Fibroblast of skin of back (primary cell): ENCODE measurements around the gene FETUB. TPM values are rescaled to one million over a fixed set of nuclear protein-coding genes. Genes with fewer than 3 reads are reported as not detected.

Experiments
- DNase-seq: peaks from one replicate; pipeline ENCODE4 v3.0.0-alpha.2; 2013
- polyA plus RNA-seq, 2 experiments: library from polyadenylated mRNA; unstranded; fragments of 120-200 nt; gene quantifications; one replicate each; pipeline ENCODE4 v1.2.1, GENCODE V29; 2013; ENCODE audit not compliant: insufficient read length in 2 of 2

FETUB gene
- polyA plus RNA-seq (2013, experiment 1 of 2; ENCODE audit: insufficient read length) = not detected
- polyA plus RNA-seq (2013, experiment 2 of 2; ENCODE audit: insufficient read length) = not detected

GRCh38 chr3:186639778-186640472 is at the start of gene FETUB:
Gene FETUB (plus strand): TSS chr3:186640399. CDS start chr3:186640461, 62 bp downstream.
- DNase-seq = no peak

GRCh38 chr3:186590580-186591295 is 49.5 kb upstream of the FETUB start:
- no peak for DNase-seq

DNA sequence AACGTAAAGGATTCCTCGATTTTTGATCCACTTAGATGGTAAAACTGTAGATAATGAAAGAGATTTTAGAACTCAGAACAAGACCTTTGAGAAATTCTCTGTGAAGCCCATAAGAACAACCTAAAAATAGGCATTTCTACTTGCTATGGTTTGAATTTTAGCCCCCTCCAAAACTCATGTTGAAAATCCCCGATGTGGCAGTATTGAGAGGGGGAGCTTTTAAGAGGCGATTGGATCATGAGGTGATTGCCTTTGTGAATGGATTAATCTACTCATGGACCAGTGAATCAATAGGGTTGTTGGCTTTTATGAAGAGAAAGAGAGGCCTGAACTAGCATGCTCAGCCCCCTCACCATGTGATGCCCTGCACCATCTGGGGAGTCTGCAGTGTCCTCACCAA is 47.5 kb upstream of the FETUB start:
- DNase-seq = no peak

GRCh38 chr3:186593862-186594261 is 46.3 kb upstream of the FETUB start:
- DNase-seq = no peak

DNA sequence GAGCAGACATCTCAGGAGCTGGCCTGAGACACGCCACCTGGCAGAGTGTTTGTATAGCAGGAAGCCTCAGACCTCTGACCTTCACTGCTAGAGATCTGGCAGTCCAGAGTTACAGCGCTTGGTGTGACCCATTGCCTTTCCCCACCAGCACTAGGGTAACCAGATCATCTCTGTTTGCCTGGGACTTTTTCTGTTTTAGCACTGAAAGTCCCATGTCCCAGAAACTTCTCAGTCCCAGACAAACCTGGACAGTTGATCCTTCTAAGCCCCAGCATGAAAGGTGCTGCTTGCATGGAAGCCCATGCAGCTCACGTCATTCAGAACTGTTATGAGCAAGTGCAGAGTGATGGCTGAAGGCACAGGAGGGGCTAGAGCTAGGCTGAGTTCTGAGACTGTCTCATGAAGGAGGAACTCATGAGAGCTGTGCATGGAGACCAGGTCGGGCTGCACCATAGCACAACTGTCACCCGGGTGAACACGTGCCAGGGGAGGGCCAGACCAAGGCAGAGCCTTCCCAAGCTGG is 45.5 kb upstream of the FETUB start:
- DNase-seq = no peak

DNA sequence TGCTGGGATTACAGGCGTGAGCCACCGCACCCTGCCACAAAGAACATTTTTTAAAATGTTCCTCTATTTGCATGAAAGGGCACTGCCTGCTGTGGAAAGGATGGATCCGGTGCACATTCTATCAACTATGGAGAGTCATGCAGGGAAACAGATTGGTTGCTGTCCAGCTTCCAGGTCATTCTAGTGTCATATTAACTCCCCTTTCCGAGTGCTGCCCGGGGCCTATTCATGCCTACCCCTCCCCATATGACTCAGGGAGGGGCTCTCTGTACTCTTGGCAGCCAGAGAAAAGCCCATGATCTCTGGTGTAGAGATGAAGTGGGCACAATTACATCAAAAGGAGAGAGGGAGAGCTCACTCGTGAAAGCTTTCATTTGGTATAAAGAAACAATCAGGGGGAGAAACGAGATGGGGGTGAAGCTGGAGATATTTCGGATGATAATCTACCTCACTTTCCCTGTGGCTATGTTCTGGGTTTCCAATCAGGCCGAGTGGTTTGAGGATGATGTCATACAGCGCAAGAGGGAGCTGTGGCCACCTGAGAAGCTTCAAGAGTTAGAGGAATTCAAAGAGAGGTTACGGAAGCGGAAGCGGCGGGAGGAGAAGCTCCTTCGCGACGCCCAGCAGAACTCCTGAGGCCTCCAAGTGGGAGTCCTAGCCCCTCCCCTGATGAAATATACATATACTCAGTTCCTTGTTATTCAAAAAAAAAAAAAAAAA is 43.5 kb upstream of the FETUB start:
- DNase-seq = no peak

GRCh38 chr3:186598108-186598784 is 42.0 kb upstream of the FETUB start:
- peak; percentile 28 for DNase-seq

- no peak for DNase-seq
Observed at GRCh38 chr3:186598794-186599141, 41.4 kb upstream of the FETUB start.

DNA sequence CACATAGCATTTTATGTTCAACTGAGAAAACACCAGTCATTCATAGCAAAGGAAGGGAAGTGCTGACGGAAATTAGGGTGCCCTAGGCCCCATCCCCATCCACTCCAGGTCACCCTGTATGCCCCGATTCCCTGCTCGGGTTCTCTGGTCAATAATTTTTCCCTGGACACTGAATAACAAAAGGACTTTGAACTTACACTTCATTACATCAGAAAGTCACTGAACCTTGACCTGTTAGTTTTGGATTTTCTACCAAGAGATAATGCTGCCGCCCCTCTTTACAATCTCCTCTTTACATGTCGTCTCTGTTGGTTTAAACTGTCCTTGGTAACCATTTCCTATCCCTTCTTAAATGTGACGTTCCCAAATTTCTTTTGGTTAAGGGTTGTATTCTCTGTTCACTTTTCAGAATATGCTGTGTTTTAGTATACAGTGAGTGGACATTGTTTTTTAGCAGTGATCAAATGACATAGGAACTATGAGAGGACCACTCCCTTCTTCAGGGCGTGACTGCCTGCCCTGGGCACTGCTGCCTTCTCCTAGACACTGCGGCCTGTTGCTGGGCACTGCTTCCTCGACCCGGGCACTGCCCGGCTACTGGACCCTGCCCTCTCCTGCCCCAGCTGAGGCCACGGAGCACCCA is 40.9 kb upstream of the FETUB start:
- DNase-seq = no peak

DNA sequence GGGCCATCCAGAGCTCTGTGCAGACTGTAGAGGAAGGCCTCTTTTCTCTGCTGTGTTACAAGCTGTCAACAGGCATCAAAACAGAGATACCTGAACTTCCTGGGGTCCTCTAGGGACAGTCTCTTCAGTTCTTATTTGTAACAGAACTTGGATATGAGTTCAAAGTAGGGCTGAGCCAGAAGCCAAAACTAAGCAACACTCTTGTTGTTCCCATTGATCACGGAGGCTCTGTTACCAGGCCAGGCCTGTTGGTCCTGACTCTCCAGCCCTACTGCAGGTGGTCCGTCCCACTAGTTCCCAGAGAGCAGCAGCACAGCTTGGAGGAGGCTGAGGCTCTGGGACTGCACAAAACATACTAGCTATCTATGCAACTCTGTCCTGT is 40.4 kb upstream of the FETUB start:
- DNase-seq = no peak

- no peak for DNase-seq
Observed at GRCh38 chr3:186600896-186601295, 39.3 kb upstream of the FETUB start.

DNA sequence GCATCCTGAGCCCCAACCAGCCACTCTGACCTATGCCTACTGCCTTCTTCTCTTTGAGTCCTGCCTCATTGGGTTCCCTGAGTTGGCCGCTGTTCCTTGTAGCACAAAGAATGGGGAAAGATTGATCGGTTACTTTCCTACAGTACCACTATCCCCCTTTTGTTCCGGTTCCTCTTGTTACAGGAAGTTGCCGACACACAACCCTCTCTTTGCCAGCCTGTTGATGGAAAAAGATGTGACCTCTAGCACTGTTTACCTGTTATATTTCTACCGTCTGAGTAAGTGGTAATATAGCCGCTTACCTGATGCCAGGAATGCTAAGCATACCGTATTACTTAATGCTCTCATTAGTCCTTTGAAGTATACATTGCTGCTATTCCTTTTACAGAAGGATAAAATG is 37.0 kb upstream of the FETUB start:
- no peak for DNase-seq

- DNase-seq = no peak
Observed at GRCh38 chr3:186605078-186605477, 35.1 kb upstream of the FETUB start.

DNA sequence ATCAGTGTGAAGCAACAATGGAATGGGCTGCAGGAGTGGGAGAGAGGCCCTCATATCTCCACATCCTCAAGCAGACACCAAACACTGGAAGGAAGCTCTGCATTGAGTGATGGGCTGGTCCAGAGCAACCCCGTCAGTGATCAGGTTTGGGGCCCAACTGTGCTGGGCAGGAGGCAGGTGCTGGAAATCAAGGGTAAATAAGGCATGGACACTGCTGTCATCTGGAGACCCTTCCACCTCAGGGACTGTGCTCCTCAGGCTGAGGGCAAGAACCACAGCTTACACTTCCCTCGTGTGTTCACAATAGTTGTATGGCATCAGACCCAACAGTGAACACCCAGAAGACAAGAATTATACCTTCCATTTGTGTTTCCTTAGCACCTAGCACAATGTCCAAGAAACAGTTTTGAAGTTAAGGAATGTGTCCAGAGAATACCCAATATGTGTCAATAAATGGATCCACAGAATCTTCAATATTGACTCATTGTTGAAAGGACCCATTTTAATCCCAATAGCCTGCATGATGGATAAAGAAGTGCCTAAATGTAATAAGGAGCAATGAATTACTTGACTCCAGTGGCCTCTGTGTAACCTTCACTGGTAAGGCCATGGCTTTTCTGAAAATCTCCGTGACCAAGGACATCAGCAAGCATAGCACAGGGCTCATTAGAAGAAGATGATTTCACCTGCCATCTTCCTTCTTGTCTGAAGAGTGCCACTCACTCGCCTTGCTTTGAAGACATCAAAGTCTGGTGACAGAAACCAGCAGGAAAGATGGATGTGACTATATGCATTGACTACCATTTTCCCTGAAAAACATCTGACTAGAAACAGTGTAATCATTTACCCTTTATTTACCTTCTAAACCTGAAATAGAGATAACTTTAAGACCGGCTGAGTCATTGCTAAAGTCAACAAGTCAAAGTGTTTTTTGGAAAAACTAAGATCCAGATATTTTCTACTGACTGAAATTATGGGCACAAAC is 34.3 kb upstream of the FETUB start:
- no peak for DNase-seq

DNA sequence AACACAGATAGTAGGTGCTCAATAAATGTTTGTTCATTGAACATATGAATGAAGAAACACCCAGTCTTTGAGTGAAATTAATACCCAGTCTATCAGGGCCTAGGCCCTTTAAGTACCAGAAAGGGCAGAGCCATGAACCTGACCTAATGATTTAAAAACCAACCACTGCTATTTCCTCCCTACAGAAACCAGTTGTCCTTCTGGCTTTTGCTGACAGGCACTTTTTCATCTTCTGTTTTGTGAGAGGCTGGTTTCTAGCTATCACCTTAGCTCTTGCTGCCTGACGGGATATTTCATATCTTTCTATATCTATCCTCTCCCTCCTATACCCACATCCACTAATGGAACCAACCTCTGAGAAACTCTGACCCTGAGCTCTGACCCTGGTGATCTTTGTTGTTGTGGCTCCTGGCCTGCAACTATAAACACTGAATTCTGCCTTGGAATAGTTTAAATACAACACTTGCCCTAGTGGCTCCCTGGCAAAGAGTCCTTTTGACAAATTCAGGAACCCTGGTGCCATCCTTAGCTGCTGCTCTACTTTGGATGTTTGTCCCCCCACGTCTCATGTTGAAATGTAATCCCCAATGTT is 31.5 kb upstream of the FETUB start:
- no peak for DNase-seq

DNA sequence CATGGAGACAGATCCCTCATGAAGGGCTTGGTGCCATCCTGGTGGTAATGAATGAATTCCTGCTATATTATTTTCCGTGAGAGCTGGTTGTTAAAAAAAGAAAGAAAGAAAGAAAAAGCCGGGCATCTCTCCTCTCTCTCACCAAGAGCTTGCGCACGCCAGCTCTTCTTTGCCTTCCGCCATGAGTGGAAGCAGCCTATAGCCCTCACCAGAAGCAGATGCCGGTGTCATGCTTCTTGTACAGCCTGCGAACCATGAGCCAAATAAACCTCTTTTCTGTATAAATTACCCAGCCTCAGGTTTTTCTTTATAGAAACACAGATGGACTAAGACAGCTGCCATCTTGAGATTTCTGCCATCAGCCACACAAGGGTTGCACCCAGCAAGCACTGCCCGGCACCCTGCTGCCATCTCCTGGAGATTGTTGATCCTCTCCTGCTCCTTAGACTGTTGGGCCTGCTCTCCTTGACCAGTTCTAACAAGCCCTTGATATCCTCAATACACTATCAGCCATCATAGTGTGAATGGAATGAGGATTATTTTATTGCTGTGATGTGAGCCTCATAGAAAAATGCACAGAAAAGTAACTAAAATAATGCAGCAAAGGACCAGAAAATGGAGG is 30.8 kb upstream of the FETUB start:
- no peak for DNase-seq

DNA sequence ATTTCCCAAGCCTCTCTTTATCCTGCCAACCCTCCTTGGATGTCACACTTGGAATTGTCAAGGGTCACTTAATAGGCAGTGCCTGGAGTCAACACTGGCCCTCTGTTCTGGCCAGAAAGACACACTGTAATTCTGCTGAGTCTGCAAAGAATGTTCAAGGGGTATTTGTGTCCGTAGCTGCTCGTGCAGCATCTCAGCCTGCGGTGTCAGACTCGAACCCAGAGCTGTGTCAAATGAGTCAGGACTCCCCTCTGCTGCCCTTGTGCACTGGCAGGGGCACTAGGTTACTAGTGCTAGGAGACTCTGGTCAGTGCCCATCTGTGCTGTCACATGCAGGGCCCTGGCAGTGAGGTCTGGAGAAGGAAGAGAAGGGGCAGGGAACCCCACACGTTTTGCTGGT is 28.1 kb upstream of the FETUB start:
- no peak for DNase-seq

DNA sequence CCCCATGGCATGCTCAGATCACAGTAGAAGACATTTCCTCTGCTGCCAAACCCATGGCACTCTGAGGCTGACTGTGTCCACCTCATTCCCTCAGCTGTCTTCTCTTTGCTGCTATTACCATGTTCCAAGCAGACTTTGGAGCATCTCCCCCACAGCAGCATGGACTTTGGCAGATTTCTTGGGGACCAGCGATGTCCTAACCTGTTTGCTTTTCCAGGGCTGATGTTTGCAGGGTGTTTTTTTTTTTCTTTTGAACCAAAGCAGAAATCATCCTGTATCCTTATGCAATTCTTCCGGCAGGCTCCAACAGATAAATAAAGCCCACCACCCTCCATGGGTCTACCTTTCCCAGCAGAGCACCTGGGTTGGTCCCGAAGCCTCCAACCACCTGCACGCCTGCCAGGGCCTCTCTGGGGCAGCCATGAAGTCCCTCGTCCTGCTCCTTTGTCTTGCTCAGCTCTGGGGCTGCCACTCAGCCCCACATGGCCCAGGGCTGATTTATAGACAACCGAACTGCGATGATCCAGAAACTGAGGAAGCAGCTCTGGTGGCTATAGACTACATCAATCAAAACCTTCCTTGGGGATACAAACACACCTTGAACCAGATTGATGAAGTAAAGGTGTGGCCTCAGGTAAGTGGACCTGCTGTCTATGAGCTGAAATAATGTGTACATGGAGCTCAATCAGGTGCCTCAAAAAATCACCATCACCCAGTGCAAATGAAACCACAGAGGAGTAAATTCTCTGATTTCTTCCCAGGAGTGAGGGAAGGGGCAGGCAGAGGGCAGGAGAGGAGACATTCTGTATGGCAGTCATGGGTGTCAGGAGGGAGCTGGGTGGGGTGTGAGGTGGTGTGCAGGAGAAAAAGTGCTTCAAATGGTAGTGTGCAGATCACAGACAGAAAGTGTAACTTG is 27.2 kb upstream of the FETUB start, which contains the start of gene AHSG:
Gene AHSG (plus strand): TSS at position 340 of the 916 bp plus-strand sequence. CDS start 82 bp downstream, at position 422.
- DNase-seq = no peak
